Measurements from ENCODE around the gene HCFC1. TPM values are rescaled to one million over a fixed set of nuclear protein-coding genes. Genes with fewer than 3 reads are reported as not detected.

HCFC1 gene
- polyA plus RNA-seq, 1 of the 3 experiments (the other 2 are of a cell fraction): 9.5 TPM

GRCh38 chrX:153909024-153909979 lies 62.3 kb downstream of the HCFC1 start:
- POLR2A ChIA-PET: interaction anchor here (0.7 to 2.0 kb wide), 5 partner anchors 9 to 62 kb away, joined by 3 to 9 read pairs (median 3); partner anchors contain the start of gene HCFC1
- TF ChIP-seq SMC3 (IDR thresholded peaks at IDR 0.05; ENCODE audit: low read depth, low read length) (no peak), NFIC (IDR thresholded peaks at IDR 0.05; ENCODE audit: borderline replicate concordance) (no peak), ELF1 (IDR thresholded peaks at IDR 0.05) (no peak), RXRA (IDR thresholded peaks at IDR 0.05; ENCODE audit: borderline replicate concordance, low read depth) (no peak), IRF3 (IDR thresholded peaks at IDR 0.05; ENCODE audit: low read depth, low read length) (no peak)
- H3K4me3 ChIP-seq (ENCODE audit: low read depth in 2 of 2, low read length in 1 of 2): no peak overlapping the region
- H3K27me3 ChIP-seq (ENCODE audit: insufficient read depth): peaks cover 69% of the 10 kb centered on the region
- peaks cover 0 to 6% of the 10 kb centered on the region in 2 experiments; a peak in 1 of 4 replicates for H3K4me1 ChIP-seq (ENCODE audit: control insufficient read depth in 1 of 2, insufficient read depth in 2 of 2, low read depth in 1 of 2, low read length in 1 of 2)
- H3K4me2 ChIP-seq: no peak overlapping the region
- no peaks in the 10 kb centered on the region; the same call in 1 of the 2 replicates for H4K20me1 ChIP-seq (ENCODE audit: insufficient read depth)
- CTCF ChIA-PET: interaction anchor here (1.0 to 9.3 kb wide), 2 partner anchors 14 to 25 kb away, joined by 3 to 130 read pairs; partner anchors contain the start of gene ARHGAP4
- no peaks in the 10 kb centered on the region for H3K9me2 ChIP-seq
- DNase-seq: peak; percentile 71
- no peaks in the 10 kb centered on the region for H3K36me3 ChIP-seq (replicated peaks in 1 of 2; ENCODE audit: control insufficient read depth in 1 of 2, insufficient read depth in 2 of 2, low read length in 1 of 2)
- no peaks in the 10 kb centered on the region for H3K9me3 ChIP-seq
- no peak overlapping the region for H3K9ac ChIP-seq
- no peak overlapping the region for H3K27ac ChIP-seq (ENCODE audit: low read depth in 2 of 2, low read length in 1 of 2)
- no peaks in the 10 kb centered on the region for H3F3A ChIP-seq (replicated peaks; ENCODE audit: insufficient read depth)
- 59% methylated on average over 21 of the region's 37 CpGs for WGBS (ENCODE audit: low lambda C conversion rate)
- no peak overlapping the region for H2AFZ ChIP-seq (ENCODE audit: low read depth)
- H3K79me2 ChIP-seq (ENCODE audit: insufficient read depth): no peaks in the 10 kb centered on the region

- Histone ChIP-seq H3K4me3 (ENCODE audit: low read depth in 2 of 2, low read length in 1 of 2) (no peak overlapping the region), H3K36me3 (replicated peaks in 1 of 2; ENCODE audit: control insufficient read depth in 1 of 2, insufficient read depth in 2 of 2, low read length in 1 of 2) (no peaks in the 10 kb centered on the region), H3K79me2 (ENCODE audit: insufficient read depth) (no peaks in the 10 kb centered on the region), H3K9ac (no peak overlapping the region), H3K27ac (ENCODE audit: low read depth in 2 of 2, low read length in 1 of 2) (no peak overlapping the region), H2AFZ (ENCODE audit: low read depth) (no peak overlapping the region), H3K9me2 (no peaks in the 10 kb centered on the region), H3F3A (replicated peaks; ENCODE audit: insufficient read depth) (no peaks in the 10 kb centered on the region), H3K4me1 (ENCODE audit: control insufficient read depth in 1 of 2, insufficient read depth in 2 of 2, low read depth in 1 of 2, low read length in 1 of 2) (peaks cover 0 to 13% of the 10 kb centered on the region in 2 experiments; a peak in 1 of 4 replicates), H3K27me3 (ENCODE audit: insufficient read depth) (peaks cover 60% of the 10 kb centered on the region), H4K20me1 (ENCODE audit: insufficient read depth) (no peaks in the 10 kb centered on the region; the same call in 1 of the 2 replicates), H3K9me3 (no peaks in the 10 kb centered on the region), H3K4me2 (no peak overlapping the region)
- ChIA-PET CTCF (interaction anchor here (1.0 to 9.3 kb wide), 2 partner anchors 15 to 24 kb away, joined by 3 to 130 read pairs; partner anchors contain the start of gene ARHGAP4), POLR2A (interaction anchor here (0.8 to 1.8 kb wide), 3 partner anchors 14 to 34 kb away, joined by 3 to 5 read pairs (median 3); no protein-coding TSS in a partner anchor)
- 31% methylated on average over 16 of the region's 23 CpGs for WGBS (ENCODE audit: low lambda C conversion rate)
- no peak for TF ChIP-seq RAD21 (IDR thresholded peaks at IDR 0.05; ENCODE audit: low read length)
- no peak for TF ChIP-seq RCOR1 (IDR thresholded peaks at IDR 0.05; ENCODE audit: low read length)
- no peak for TF ChIP-seq NRF1 (IDR thresholded peaks at IDR 0.05; ENCODE audit: low read depth, low read length)
- DNase-seq: no peak
Observed at GRCh38 chrX:153908219-153908860, 63.3 kb downstream of the HCFC1 start.
